HG02759 (cell line): Measurements from ENCODE around the gene KRTAP4-3.
"Not testable (repeated sequence)": the region's sequence is repeated elsewhere in the genome, so short reads cannot be mapped to it uniquely, and the experiment has no call there.

Source experiments
- ATAC-seq: cut with Tn5 transposase; IDR thresholded peaks from one replicate; pipeline ENCODE4 v1.9.1; 2021; ENCODE audit warnings: mild to moderate bottlenecking, moderate library complexity; ENCODE audit not compliant: unreplicated experiment

The KRTAP4-3 gene

GRCh38 chr17:41153856-41154255 lies 14.2 kb downstream of the KRTAP4-3 start:
- no peak for ATAC-seq

- no peak for ATAC-seq
Observed at GRCh38 chr17:41151525-41151924, 16.5 kb downstream of the KRTAP4-3 start.

GRCh38 chr17:41150026-41150425 lies 18.0 kb downstream of the KRTAP4-3 start:
- no peak for ATAC-seq

- ATAC-seq = no peak
Observed at GRCh38 chr17:41149652-41149985, 18.4 kb downstream of the KRTAP4-3 start, which contains the start of gene KRTAP4-5. TSS of gene KRTAP4-5 (minus strand) at chr17:41149825. CDS start at chr17:41149767, 58 bp downstream.

GRCh38 chr17:41148971-41149651 lies 18.9 kb downstream of the KRTAP4-3 start:
- not testable (repeated sequence) for ATAC-seq

GRCh38 chr17:41147531-41148204 lies 20.4 kb downstream of the KRTAP4-3 start:
- ATAC-seq = no peak

- ATAC-seq = no peak
Observed at GRCh38 chr17:41145261-41145660, 22.8 kb downstream of the KRTAP4-3 start.

- ATAC-seq = no peak
Observed at GRCh38 chr17:41144846-41145245, 23.2 kb downstream of the KRTAP4-3 start.

- no peak for ATAC-seq
Observed at GRCh38 chr17:41141361-41141760, 26.7 kb downstream of the KRTAP4-3 start.

GRCh38 chr17:41140360-41141131 lies 27.5 kb downstream of the KRTAP4-3 start, which contains the start of gene KRTAP4-6:
TSS of gene KRTAP4-6 (minus strand) at chr17:41140544. CDS start at chr17:41140487, 57 bp downstream.
- no peak for ATAC-seq

GRCh38 chr17:41139865-41140264 lies 28.2 kb downstream of the KRTAP4-3 start:
- not testable (repeated sequence) for ATAC-seq

- ATAC-seq = no peak
Observed at GRCh38 chr17:41133880-41134735, 33.9 kb downstream of the KRTAP4-3 start.

GRCh38 chr17:41131979-41132378 lies 36.0 kb downstream of the KRTAP4-3 start:
- no peak for ATAC-seq

- ATAC-seq = no peak
Observed at GRCh38 chr17:41127371-41127770, 40.6 kb downstream of the KRTAP4-3 start.

- ATAC-seq = no peak
Observed at GRCh38 chr17:41126412-41126811, 41.6 kb downstream of the KRTAP4-3 start.

- ATAC-seq = no peak
Observed at GRCh38 chr17:41125064-41125463, 43.0 kb downstream of the KRTAP4-3 start.

GRCh38 chr17:41123991-41124371 lies 44.0 kb downstream of the KRTAP4-3 start, which contains the start of gene KRTAP4-12:
TSS of gene KRTAP4-12 (minus strand) at chr17:41124182. CDS start at chr17:41124122, 60 bp downstream.
- not testable (repeated sequence) for ATAC-seq

- ATAC-seq = not testable (repeated sequence)
Observed at GRCh38 chr17:41123292-41123990, 44.6 kb downstream of the KRTAP4-3 start.

- no peak for ATAC-seq
Observed at GRCh38 chr17:41121742-41122141, 46.3 kb downstream of the KRTAP4-3 start.
